ENCODE results near the gene UROC1. TPM values are rescaled to one million over a fixed set of nuclear protein-coding genes. Genes with fewer than 3 reads are reported as not detected.

The UROC1 gene
- total RNA-seq, 2 experiments from 2014 or later, result 0.09 TPM; not detected in 1

- Histone ChIP-seq H4K20me1 (ENCODE audit: insufficient read depth, low read length) (no peaks in the 10 kb centered on the region; the same call in 1 of the 2 replicates), H3K79me2 (ENCODE audit: insufficient read depth, low read depth, low read length) (no peaks in the 10 kb centered on the region), H3K9me3 (ENCODE audit: low read length) (no peaks in the 10 kb centered on the region), H3K36me3 (ENCODE audit: insufficient read depth, low read length) (peaks cover 13% of the 10 kb centered on the region; the same call in 1 of the 2 replicates), H3K9me2 (ENCODE audit: insufficient read depth, low read length) (no peaks in the 10 kb centered on the region), H3K4me2 (ENCODE audit: low read length) (no peak overlapping the region), H3K4me1 (ENCODE audit: insufficient read depth, low read length, poor library complexity, severe bottlenecking) (no peaks in the 10 kb centered on the region), H2AFZ (ENCODE audit: low read length) (no peak overlapping the region), H3K4me3 (ENCODE audit: low read depth, low read length, poor library complexity, severe bottlenecking) (no peak overlapping the region), H3K27ac (ENCODE audit: low read depth, low read length, poor library complexity, severe bottlenecking) (no peak overlapping the region)
- BruUV-seq (replicated peaks), result no TSS peak
- no peak for TF ChIP-seq EZH2phosphoT487 (IDR thresholded peaks at IDR 0.05; ENCODE audit: borderline replicate concordance, low read depth, low read length)
- TF ChIP-seq CTCF (conservative IDR thresholded peaks at IDR 0.05; ENCODE audit: low read length), result no peak
- POLR2A ChIA-PET, result no interaction called here
- intact Hi-C loops (cut with micrococcal nuclease; ENCODE audit: unreplicated experiment), result no loop called here
- CTCF ChIA-PET (ENCODE audit: unreplicated experiment), result no interaction called here
- DNase-seq (ENCODE audit: low spot score), result no peak
Observed at GRCh38 chr3:126441256-126441880, 76.2 kb downstream of the UROC1 start.

GRCh38 chr3:126440709-126440995 lies 76.9 kb downstream of the UROC1 start:
- H3K4me3 ChIP-seq (ENCODE audit: low read depth, low read length, poor library complexity, severe bottlenecking), result no peak overlapping the region
- CTCF ChIA-PET (ENCODE audit: unreplicated experiment), result no interaction called here
- no peak overlapping the region for H3K4me2 ChIP-seq (ENCODE audit: low read length)
- DNase-seq (ENCODE audit: low spot score), result no peak
- intact Hi-C loops (cut with micrococcal nuclease; ENCODE audit: unreplicated experiment), result no loop called here
- POLR2A ChIA-PET, result no interaction called here
- no peaks in the 10 kb centered on the region for H3K4me1 ChIP-seq (ENCODE audit: insufficient read depth, low read length, poor library complexity, severe bottlenecking)
- H3K79me2 ChIP-seq (ENCODE audit: insufficient read depth, low read depth, low read length), result no peaks in the 10 kb centered on the region
- BruUV-seq (replicated peaks), result no TSS peak
- no peak overlapping the region for H3K27ac ChIP-seq (ENCODE audit: low read depth, low read length, poor library complexity, severe bottlenecking)
- H3K36me3 ChIP-seq (ENCODE audit: insufficient read depth, low read length), result peaks cover 13% of the 10 kb centered on the region; the same call in 1 of the 2 replicates
- H4K20me1 ChIP-seq (ENCODE audit: insufficient read depth, low read length), result no peaks in the 10 kb centered on the region; the same call in 1 of the 2 replicates
- H3K9me2 ChIP-seq (ENCODE audit: insufficient read depth, low read length), result no peaks in the 10 kb centered on the region
- H2AFZ ChIP-seq (ENCODE audit: low read length), result no peak overlapping the region
- H3K9me3 ChIP-seq (ENCODE audit: low read length), result no peaks in the 10 kb centered on the region
- no peak for TF ChIP-seq CTCF (conservative IDR thresholded peaks at IDR 0.05; ENCODE audit: low read length)
- TF ChIP-seq EZH2phosphoT487 (IDR thresholded peaks at IDR 0.05; ENCODE audit: borderline replicate concordance, low read depth, low read length), result no peak

GRCh38 chr3:126439968-126440708 lies 77.4 kb downstream of the UROC1 start:
- no peaks in the 10 kb centered on the region; the same call in 1 of the 2 replicates for H4K20me1 ChIP-seq (ENCODE audit: insufficient read depth, low read length)
- no peaks in the 10 kb centered on the region for H3K9me3 ChIP-seq (ENCODE audit: low read length)
- H3K27ac ChIP-seq (ENCODE audit: low read depth, low read length, poor library complexity, severe bottlenecking), result no peak overlapping the region
- BruUV-seq (replicated peaks), result no TSS peak
- no peaks in the 10 kb centered on the region for H3K4me1 ChIP-seq (ENCODE audit: insufficient read depth, low read length, poor library complexity, severe bottlenecking)
- no peak for TF ChIP-seq EZH2phosphoT487 (IDR thresholded peaks at IDR 0.05; ENCODE audit: borderline replicate concordance, low read depth, low read length)
- TF ChIP-seq CTCF (conservative IDR thresholded peaks at IDR 0.05; ENCODE audit: low read length), result no peak
- intact Hi-C loops (cut with micrococcal nuclease; ENCODE audit: unreplicated experiment), result no loop called here
- no peak for DNase-seq (ENCODE audit: low spot score)
- H3K79me2 ChIP-seq (ENCODE audit: insufficient read depth, low read depth, low read length), result no peaks in the 10 kb centered on the region
- H3K4me3 ChIP-seq (ENCODE audit: low read depth, low read length, poor library complexity, severe bottlenecking), result no peak overlapping the region
- H3K4me2 ChIP-seq (ENCODE audit: low read length), result no peak overlapping the region
- no peak overlapping the region for H2AFZ ChIP-seq (ENCODE audit: low read length)
- ChIA-PET POLR2A (no interaction called here), CTCF (ENCODE audit: unreplicated experiment) (interaction anchor here (0.6 kb wide), 1 partner anchor 13 kb away, joined by 3 read pairs; no protein-coding TSS in a partner anchor)
- H3K9me2 ChIP-seq (ENCODE audit: insufficient read depth, low read length), result no peaks in the 10 kb centered on the region
- peaks cover 13% of the 10 kb centered on the region; the same call in 1 of the 2 replicates for H3K36me3 ChIP-seq (ENCODE audit: insufficient read depth, low read length)

Measured in OCI-LY7 (cell line).